Trophoblast cell (in vitro differentiated cells and primary cell): Measurements from ENCODE around the gene WWC2.

Experiments
- DNase-seq, 2 donors: peaks; one replicate each; pipeline ENCODE4 v3.0.0-alpha.2; 2016
- H2AFZ ChIP-seq: 2 replicates; pipeline ENCODE4 v1.6.1; 2013; ENCODE audit warnings: low read length, moderate library complexity, mild to moderate bottlenecking; ENCODE audit not compliant: insufficient read depth, poor library complexity
- H2AK5ac ChIP-seq: 2 replicates; pipeline ENCODE4 v1.6.1; 2013; ENCODE audit warnings: mild to moderate bottlenecking, low read length
- H2BK120ac ChIP-seq: 2 replicates; pipeline ENCODE4 v1.6.1; 2013; ENCODE audit warnings: low read length, mild to moderate bottlenecking, moderate library complexity; ENCODE audit not compliant: insufficient read depth, poor library complexity
- H2BK12ac ChIP-seq: 2 replicates; pipeline ENCODE4 v1.6.1; 2013; ENCODE audit warnings: mild to moderate bottlenecking, low read length, moderate library complexity
- H2BK5ac ChIP-seq: 2 replicates; pipeline ENCODE4 v1.6.1; 2013; ENCODE audit warnings: low read length, low read depth, moderate library complexity, mild to moderate bottlenecking; ENCODE audit not compliant: poor library complexity
- H3K14ac ChIP-seq: 2 replicates; pipeline ENCODE4 v1.6.1; 2013; ENCODE audit warnings: mild to moderate bottlenecking, low read length
- H3K18ac ChIP-seq: 2 replicates; pipeline ENCODE4 v1.6.1; 2013; ENCODE audit warnings: mild to moderate bottlenecking, low read length
- H3K23ac ChIP-seq: 2 replicates; pipeline ENCODE4 v1.6.1; 2013; ENCODE audit warnings: low read length
- H3K27ac ChIP-seq: 2 replicates; pipeline ENCODE4 v1.5.1; 2013; ENCODE audit warnings: low read depth, mild to moderate bottlenecking, inconsistent platforms, low read length, moderate library complexity
- H3K27me3 ChIP-seq: 2 replicates; pipeline ENCODE4 v1.6.1; 2013; ENCODE audit warnings: inconsistent platforms, mild to moderate bottlenecking, low read length, moderate library complexity; ENCODE audit not compliant: insufficient read depth
- H3K36me3 ChIP-seq, 2 experiments: 1 replicate in 1 of 2; 2 replicates in 1 of 2; pipeline ENCODE4 v1.6.1; 2013; ENCODE audit warnings: low read length in 2 of 2, mild to moderate bottlenecking in 2 of 2, moderate library complexity in 1 of 2; ENCODE audit not compliant: insufficient read depth in 2 of 2, control insufficient read depth in 1 of 2
- H3K4ac ChIP-seq: 2 replicates; pipeline ENCODE4 v1.6.1; 2013; ENCODE audit warnings: low read depth, mild to moderate bottlenecking, low read length, moderate library complexity
- H3K4me1 ChIP-seq, 2 experiments: 1 replicate in 1 of 2; 2 replicates in 1 of 2; pipeline ENCODE4 v1.6.1; 2013; ENCODE audit warnings: low read length in 2 of 2, mild to moderate bottlenecking in 2 of 2, moderate library complexity in 1 of 2; ENCODE audit not compliant: insufficient read depth in 2 of 2, control insufficient read depth in 1 of 2
- H3K4me2 ChIP-seq: 2 replicates; pipeline ENCODE4 v1.6.1; 2013; ENCODE audit warnings: inconsistent platforms, mild to moderate bottlenecking, low read length, moderate library complexity
- H3K4me3 ChIP-seq: 2 replicates; pipeline ENCODE4 v1.5.1; 2013; ENCODE audit warnings: mild to moderate bottlenecking, low read depth, low read length, inconsistent platforms
- H3K79me1 ChIP-seq: one replicate; pipeline ENCODE4 v1.6.1; 2013; ENCODE audit warnings: low read length
- H3K79me2 ChIP-seq: 2 replicates; pipeline ENCODE4 v1.6.1; 2013; ENCODE audit warnings: low read length, mild to moderate bottlenecking; ENCODE audit not compliant: control insufficient read depth, insufficient read depth, poor library complexity
- H3K9ac ChIP-seq: 2 replicates; pipeline ENCODE4 v1.6.1; 2013; ENCODE audit warnings: mild to moderate bottlenecking, low read length
- H3K9me3 ChIP-seq: 2 replicates; pipeline ENCODE4 v1.6.1; 2013; ENCODE audit warnings: low read depth, mild to moderate bottlenecking, control low read depth, inconsistent platforms, low read length; ENCODE audit not compliant: insufficient read depth
- H4K12ac ChIP-seq: 2 replicates; pipeline ENCODE4 v1.6.1; 2013; ENCODE audit warnings: low read depth, mild to moderate bottlenecking, low read length, moderate library complexity
- H4K8ac ChIP-seq: 2 replicates; pipeline ENCODE4 v1.6.1; 2013; ENCODE audit warnings: low read depth, mild to moderate bottlenecking, low read length, moderate library complexity
- H4K91ac ChIP-seq: one replicate; pipeline ENCODE4 v1.6.1; 2013; ENCODE audit warnings: low read depth, mild to moderate bottlenecking, low read length, moderate library complexity
- WGBS: extraction: QIAGEN DNeasy Blood & Tissue Kit; methylation state at CpG from one replicate; pipeline ENCODE4 v1.1.7; 2013; ENCODE audit warnings: missing lambda C conversion rate; ENCODE audit not compliant: insufficient read length, insufficient coverage; ENCODE audit errors: extremely low coverage; 5-methylcytosine and 5-hydroxymethylcytosine counted together

WWC2 gene

GRCh38 chr4:183204793-183205192, 105.7 kb downstream of the WWC2 start:
- Histone ChIP-seq H3K9ac (no peak overlapping the region), H3K27ac (no peak overlapping the region), H2AFZ (no peak overlapping the region), H2AK5ac (no peak overlapping the region), H3K4me1 (peaks cover 5 to 8% of the 10 kb centered on the region in 2 experiments), H4K8ac (no peak overlapping the region), H3K79me2 (no peaks in the 10 kb centered on the region), H3K14ac (no peak overlapping the region), H3K4ac (no peak overlapping the region), H3K79me1 (no peaks in the 10 kb centered on the region), H2BK12ac (no peak overlapping the region), H3K9me3 (no peaks in the 10 kb centered on the region), H3K18ac (no peak overlapping the region), H3K23ac (no peak overlapping the region), H3K4me2 (no peak overlapping the region), H4K91ac (no peak overlapping the region), H2BK120ac (no peak overlapping the region), H2BK5ac (no peak overlapping the region), H3K4me3 (no peak overlapping the region), H3K27me3 (no peaks in the 10 kb centered on the region), H3K36me3 (no peaks in the 10 kb centered on the region), H4K12ac (no peak overlapping the region)
- no peak for DNase-seq
- WGBS = no CpG with 5 or more reads among the region's 2 CpGs

- Histone ChIP-seq H3K27me3 (no peaks in the 10 kb centered on the region), H2BK12ac (no peak overlapping the region), H2AK5ac (no peak overlapping the region), H3K4me2 (no peak overlapping the region), H3K4me3 (no peak overlapping the region), H3K18ac (no peak overlapping the region), H3K27ac (no peak overlapping the region), H4K91ac (no peak overlapping the region), H3K23ac (no peak overlapping the region), H3K79me1 (no peaks in the 10 kb centered on the region), H3K4me1 (peaks cover 5 to 8% of the 10 kb centered on the region in 2 experiments), H3K36me3 (peaks cover 0 to 1% of the 10 kb centered on the region in 2 experiments), H3K79me2 (no peaks in the 10 kb centered on the region), H3K14ac (no peak overlapping the region), H2AFZ (no peak overlapping the region), H3K9ac (no peak overlapping the region), H2BK5ac (no peak overlapping the region), H3K9me3 (no peaks in the 10 kb centered on the region), H2BK120ac (no peak overlapping the region), H4K12ac (no peak overlapping the region), H3K4ac (no peak overlapping the region), H4K8ac (no peak overlapping the region)
- DNase-seq = no peak
- WGBS = no CpG with 5 or more reads among the region's 2 CpGs
Measured at GRCh38 chr4:183205193-183205592, 106.1 kb downstream of the WWC2 start.

- Histone ChIP-seq H3K4me2 (no peak overlapping the region), H4K12ac (no peak overlapping the region), H3K23ac (no peak overlapping the region), H2BK12ac (no peak overlapping the region), H3K79me1 (no peaks in the 10 kb centered on the region), H3K36me3 (peaks cover 0 to 1% of the 10 kb centered on the region in 2 experiments), H3K27me3 (no peaks in the 10 kb centered on the region), H3K79me2 (no peaks in the 10 kb centered on the region), H3K9ac (no peak overlapping the region), H4K8ac (no peak overlapping the region), H3K4me3 (no peak overlapping the region), H2BK5ac (no peak overlapping the region), H3K9me3 (no peaks in the 10 kb centered on the region), H3K18ac (no peak overlapping the region), H3K14ac (no peak overlapping the region), H3K4me1 (peaks cover 3 to 5% of the 10 kb centered on the region in 2 experiments), H4K91ac (no peak overlapping the region), H2BK120ac (no peak overlapping the region), H2AK5ac (no peak overlapping the region), H3K4ac (peak overlapping the region; percentile 28), H2AFZ (no peak overlapping the region), H3K27ac (no peak overlapping the region)
- no CpG with 5 or more reads among the region's 4 CpGs for whole genome bisulfite sequencing
- no peak for DNase-seq
Measured at GRCh38 chr4:183205709-183206108, 106.7 kb downstream of the WWC2 start.

- H3K9me3 ChIP-seq = no peaks in the 10 kb centered on the region
Measured at GRCh38 chr4:183211533-183211932, 112.5 kb downstream of the WWC2 start.

More at GRCh38 chr4:183211533-183211932, 112.5 kb downstream of the WWC2 start:
- Histone ChIP-seq H3K4me1 (no peaks in the 10 kb centered on the region), H2BK5ac (no peak overlapping the region), H3K23ac (no peak overlapping the region), H3K4me2 (no peak overlapping the region), H3K9ac (no peak overlapping the region), H3K79me1 (no peaks in the 10 kb centered on the region), H4K8ac (no peak overlapping the region), H3K27ac (no peak overlapping the region), H3K36me3 (peaks cover 0 to 1% of the 10 kb centered on the region in 2 experiments), H2BK12ac (no peak overlapping the region), H2AFZ (no peak overlapping the region), H3K4me3 (no peak overlapping the region), H2BK120ac (no peak overlapping the region), H4K12ac (no peak overlapping the region), H3K18ac (no peak overlapping the region), H2AK5ac (no peak overlapping the region), H3K27me3 (no peaks in the 10 kb centered on the region), H3K4ac (no peak overlapping the region), H4K91ac (no peak overlapping the region), H3K79me2 (no peaks in the 10 kb centered on the region), H3K14ac (no peak overlapping the region)
- no peak for DNase-seq
- no CpG with 5 or more reads among the region's 8 CpGs for WGBS
